Measurements from ENCODE around the gene GALNT5. TPM values are rescaled to one million over a fixed set of nuclear protein-coding genes. Genes with fewer than 3 reads are reported as not detected.

The GALNT5 gene
- total and polyA plus RNA-seq, 2 donors (not counting 3 experiments of a cell fraction or from before 2014, with no cell fraction given): not detected

GRCh38 chr2:157326698-157327097 lies 69.2 kb downstream of the GALNT5 start:
- FAIRE-seq: no peak
- POLR2A ChIA-PET: no interaction called here
- dilution Hi-C loops (cut with MboI; ENCODE audit: extremely low pct_ligation_motif_present, low sequenced_read_pairs): no loop called here

GRCh38 chr2:157327200-157327599 lies 69.7 kb downstream of the GALNT5 start:
- intact Hi-C loops (cut with micrococcal nuclease) (loop anchor here (1.0 to 5.0 kb wide), 4 partner anchors 24 to 1955 kb away; no protein-coding TSS in a partner anchor), dilution Hi-C loops (cut with MboI; ENCODE audit: extremely low pct_ligation_motif_present, low sequenced_read_pairs) (no loop called here)
- Histone ChIP-seq H4K20me1 (replicated peaks; ENCODE audit: control insufficient read depth, extremely low read depth, insufficient read depth, low read length) (no peaks in the 10 kb centered on the region), H3K9me1 (replicated peaks; ENCODE audit: control insufficient read depth, extremely low read depth, insufficient read depth, low read length) (no peaks in the 10 kb centered on the region), H3K79me2 (ENCODE audit: control insufficient read depth, insufficient read depth, low read length) (no peaks in the 10 kb centered on the region), H2AFZ (ENCODE audit: low read depth, low read length) (no peak overlapping the region), H3K4me2 (ENCODE audit: insufficient read depth, low read length) (no peak overlapping the region), H3K9me3 (replicated peaks; ENCODE audit: control insufficient read depth, insufficient read depth, low read length) (no peaks in the 10 kb centered on the region), H3K36me3 (ENCODE audit: control insufficient read depth in 2 of 2, extremely low read depth in 1 of 2, insufficient read depth in 2 of 2, low read length in 2 of 2) (no peaks in the 10 kb centered on the region), H3K27me3 (ENCODE audit: control insufficient read depth in 2 of 2, insufficient read depth in 2 of 2, low read length in 2 of 2) (peaks cover 0 to 4% of the 10 kb centered on the region in 2 experiments), H3K4me3 (replicated peaks in 1 of 3; ENCODE audit: insufficient read depth in 1 of 3, low read depth in 1 of 3, low read length in 3 of 3) (no peak overlapping the region), H3K27ac (ENCODE audit: insufficient read depth, low read depth, low read length) (no peak overlapping the region), H3K9ac (replicated peaks; ENCODE audit: extremely low read depth, insufficient read depth, low read length) (no peak overlapping the region), H3K4me1 (ENCODE audit: control insufficient read depth, extremely low read depth, insufficient read depth, low read length) (no peaks in the 10 kb centered on the region)
- TF ChIP-seq JUN (IDR thresholded peaks at IDR 0.05; ENCODE audit: borderline replicate concordance, insufficient read depth, insufficient read length, low read depth): no peak
- TF ChIP-seq CTCF (IDR thresholded peaks at IDR 0.05; ENCODE audit: extremely low read depth in 1 of 2, insufficient read depth in 1 of 2, low read depth in 1 of 2, low read length in 2 of 2): no peak
- no peak for TF ChIP-seq GATA2 (IDR thresholded peaks at IDR 0.05; ENCODE audit: insufficient read depth, insufficient read length, low read depth, low read length)
- no peak for TF ChIP-seq EZH2 (IDR thresholded peaks at IDR 0.05; ENCODE audit: borderline replicate concordance, low read depth, low read length, severe bottlenecking)
- TF ChIP-seq POLR2AphosphoS5 (IDR thresholded peaks at IDR 0.05; ENCODE audit: insufficient read depth, low read depth, low read length): no peak
- no peak for TF ChIP-seq MYC (IDR thresholded peaks at IDR 0.05; ENCODE audit: low read depth, low read length)
- no peak for TF ChIP-seq FOS (IDR thresholded peaks at IDR 0.05; ENCODE audit: borderline replicate concordance, insufficient read depth, low read length)
- TF ChIP-seq MAX (IDR thresholded peaks at IDR 0.05; ENCODE audit: insufficient read depth, insufficient read length): no peak
- TF ChIP-seq POLR2A (IDR thresholded peaks at IDR 0.05; ENCODE audit: low read depth, low read length): no peak
- no TSS peak for BruUV-seq (replicated peaks)
- FAIRE-seq: no peak
- ChIA-PET CTCF (interaction anchor here (0.7 to 15.2 kb wide), 12 partner anchors 8 to 1954 kb away, joined by 3 to 249 read pairs (median 5); no protein-coding TSS in a partner anchor), POLR2A (no interaction called here)
- DNase-seq (ENCODE audit: low read depth, low spot score): no peak

More at GRCh38 chr2:157326698-157327097, 69.2 kb downstream of the GALNT5 start:
- DNase-seq (ENCODE audit: low read depth, low spot score): no peak
- intact Hi-C loops (cut with micrococcal nuclease): loop anchor here (1.0 to 5.0 kb wide), 4 partner anchors 24 to 1954 kb away; no protein-coding TSS in a partner anchor
- H3K27me3 ChIP-seq (ENCODE audit: control insufficient read depth in 2 of 2, insufficient read depth in 2 of 2, low read length in 2 of 2): peaks cover 0 to 4% of the 10 kb centered on the region in 2 experiments
- no peaks in the 10 kb centered on the region for H3K9me1 ChIP-seq (replicated peaks; ENCODE audit: control insufficient read depth, extremely low read depth, insufficient read depth, low read length)
- no peak overlapping the region for H3K27ac ChIP-seq (ENCODE audit: insufficient read depth, low read depth, low read length)
- TF ChIP-seq JUN (IDR thresholded peaks at IDR 0.05; ENCODE audit: borderline replicate concordance, insufficient read depth, insufficient read length, low read depth): no peak
- no peak for TF ChIP-seq FOS (IDR thresholded peaks at IDR 0.05; ENCODE audit: borderline replicate concordance, insufficient read depth, low read length)
- H3K4me2 ChIP-seq (ENCODE audit: insufficient read depth, low read length): no peak overlapping the region
- H3K36me3 ChIP-seq (ENCODE audit: control insufficient read depth in 2 of 2, extremely low read depth in 1 of 2, insufficient read depth in 2 of 2, low read length in 2 of 2): no peaks in the 10 kb centered on the region
- CTCF ChIA-PET: interaction anchor here (0.7 to 15.2 kb wide), 7 partner anchors 10 to 1953 kb away, joined by 3 to 249 read pairs (median 5); no protein-coding TSS in a partner anchor
- BruUV-seq (replicated peaks): no TSS peak
- H3K4me1 ChIP-seq (ENCODE audit: control insufficient read depth, extremely low read depth, insufficient read depth, low read length): no peaks in the 10 kb centered on the region
- no peak overlapping the region for H3K4me3 ChIP-seq (replicated peaks in 1 of 3; ENCODE audit: insufficient read depth in 1 of 3, low read depth in 1 of 3, low read length in 3 of 3)
- H3K79me2 ChIP-seq (ENCODE audit: control insufficient read depth, insufficient read depth, low read length): no peaks in the 10 kb centered on the region
- H2AFZ ChIP-seq (ENCODE audit: low read depth, low read length): no peak overlapping the region
- no peak overlapping the region for H3K9ac ChIP-seq (replicated peaks; ENCODE audit: extremely low read depth, insufficient read depth, low read length)
- no peaks in the 10 kb centered on the region for H4K20me1 ChIP-seq (replicated peaks; ENCODE audit: control insufficient read depth, extremely low read depth, insufficient read depth, low read length)
- no peaks in the 10 kb centered on the region for H3K9me3 ChIP-seq (replicated peaks; ENCODE audit: control insufficient read depth, insufficient read depth, low read length)
